ENCODE measurements around the gene RSPO4. TPM values are rescaled to one million over a fixed set of nuclear protein-coding genes. Genes with fewer than 3 reads are reported as not detected.
A peak's percentile ranks its signal among the peaks of the same experiment; 100 is the strongest.

The RSPO4 gene
- total RNA-seq, 6 donors from 2014 or later: 0.49 to 11.2 (median 4.4) TPM

DNA sequence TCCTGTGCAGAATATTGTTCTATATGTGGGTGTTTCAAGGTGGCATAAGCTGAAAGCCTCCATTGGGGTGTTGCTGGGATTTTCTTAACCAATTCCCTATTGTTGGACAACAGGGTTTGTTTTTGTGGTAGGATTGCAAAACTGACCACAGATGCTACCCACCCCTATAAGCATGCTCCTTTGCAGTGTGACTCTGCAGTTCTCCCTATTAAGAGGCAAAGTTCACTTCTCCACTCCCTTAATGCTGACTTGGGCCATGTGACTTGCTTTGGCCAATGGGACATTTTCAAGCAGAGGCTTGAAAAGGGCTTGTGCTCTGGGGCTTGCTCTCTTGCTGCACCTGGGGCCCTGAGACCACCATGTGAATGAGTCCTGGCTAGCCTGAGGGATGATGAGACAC, 77.5 kb downstream of the RSPO4 start:
- H3K36me3 ChIP-seq: no peaks in the 10 kb centered on the region
- TF ChIP-seq POLR2AphosphoS5 (IDR thresholded peaks at IDR 0.05): no peak
- peak in 1 of 2 donors; percentile 44 for DNase-seq
- no peak overlapping the region for H3K4me3 ChIP-seq
- no peaks in the 10 kb centered on the region for H3K27me3 ChIP-seq
- no peaks in the 10 kb centered on the region for H3K4me1 ChIP-seq
- peak in 1 of 2 donors; percentile 50 for ATAC-seq (ENCODE audit: low FRiP score in 2 of 2)
- H3K27ac ChIP-seq: no peak overlapping the region
- H3K9me3 ChIP-seq: no peaks in the 10 kb centered on the region

DNA sequence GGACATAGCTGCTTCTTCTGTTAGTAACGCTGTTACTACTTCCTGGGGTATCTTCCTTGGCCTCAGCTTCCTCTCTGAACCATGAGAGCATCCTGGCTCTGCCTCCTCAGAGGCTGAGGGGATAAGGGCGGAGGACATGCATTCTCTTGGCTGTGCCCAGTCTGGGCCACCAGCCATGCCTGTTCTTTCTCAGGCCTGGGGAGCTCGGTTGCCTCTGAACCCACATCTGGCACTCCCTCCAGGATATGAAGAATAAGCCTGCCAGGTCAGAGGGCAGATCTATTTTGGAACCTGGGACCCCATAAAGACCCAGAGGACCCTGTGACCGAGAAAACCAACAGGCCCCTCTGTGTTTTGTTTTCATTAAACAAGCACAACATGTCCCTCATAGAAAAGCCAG, 79.3 kb downstream of the RSPO4 start:
- DNase-seq (no peak), ATAC-seq (ENCODE audit: low FRiP score in 2 of 2) (no peak)
- Histone ChIP-seq H3K27me3 (no peaks in the 10 kb centered on the region), H3K27ac (no peak overlapping the region), H3K4me1 (no peaks in the 10 kb centered on the region), H3K4me3 (no peak overlapping the region), H3K9me3 (no peaks in the 10 kb centered on the region), H3K36me3 (no peaks in the 10 kb centered on the region)
- 48 to 77% methylated on average over 3 to 4 of the region's 4 CpGs for WGBS, 2 donors
- no peak for TF ChIP-seq POLR2A (IDR thresholded peaks at IDR 0.05)
- TF ChIP-seq, protein P1, sequence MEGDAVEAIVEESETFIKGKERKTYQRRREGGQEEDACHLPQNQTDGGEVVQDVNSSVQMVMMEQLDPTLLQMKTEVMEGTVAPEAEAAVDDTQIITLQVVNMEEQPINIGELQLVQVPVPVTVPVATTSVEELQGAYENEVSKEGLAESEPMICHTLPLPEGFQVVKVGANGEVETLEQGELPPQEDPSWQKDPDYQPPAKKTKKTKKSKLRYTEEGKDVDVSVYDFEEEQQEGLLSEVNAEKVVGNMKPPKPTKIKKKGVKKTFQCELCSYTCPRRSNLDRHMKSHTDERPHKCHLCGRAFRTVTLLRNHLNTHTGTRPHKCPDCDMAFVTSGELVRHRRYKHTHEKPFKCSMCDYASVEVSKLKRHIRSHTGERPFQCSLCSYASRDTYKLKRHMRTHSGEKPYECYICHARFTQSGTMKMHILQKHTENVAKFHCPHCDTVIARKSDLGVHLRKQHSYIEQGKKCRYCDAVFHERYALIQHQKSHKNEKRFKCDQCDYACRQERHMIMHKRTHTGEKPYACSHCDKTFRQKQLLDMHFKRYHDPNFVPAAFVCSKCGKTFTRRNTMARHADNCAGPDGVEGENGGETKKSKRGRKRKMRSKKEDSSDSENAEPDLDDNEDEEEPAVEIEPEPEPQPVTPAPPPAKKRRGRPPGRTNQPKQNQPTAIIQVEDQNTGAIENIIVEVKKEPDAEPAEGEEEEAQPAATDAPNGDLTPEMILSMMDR (IDR thresholded peaks at IDR 0.05): no peak

DNA sequence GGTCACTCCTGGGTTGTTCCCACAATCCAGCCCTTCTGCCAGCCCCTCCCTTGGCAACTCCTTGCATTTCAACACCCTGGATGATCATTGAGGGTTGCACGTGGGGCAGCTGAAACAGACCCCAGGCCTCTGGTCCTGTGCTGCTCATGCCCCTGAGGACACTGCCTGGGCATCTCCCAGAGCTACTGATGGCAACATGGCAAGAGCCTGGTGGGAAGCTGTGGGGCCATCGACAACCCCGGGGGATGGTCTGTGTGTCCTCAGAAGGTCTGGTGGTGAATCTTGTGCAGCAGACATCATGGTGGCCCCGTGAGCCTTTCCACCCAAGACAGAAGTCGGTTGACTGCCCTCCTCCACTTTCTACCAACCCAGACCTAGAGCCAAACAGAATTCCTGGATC, 81.0 kb downstream of the RSPO4 start:
- Histone ChIP-seq H3K27ac (no peak overlapping the region), H3K4me1 (no peaks in the 10 kb centered on the region), H3K4me3 (no peak overlapping the region), H3K36me3 (no peaks in the 10 kb centered on the region), H3K9me3 (no peaks in the 10 kb centered on the region), H3K27me3 (no peaks in the 10 kb centered on the region)
- 93% methylated on average over 5 of the region's 5 CpGs; no CpG with 5 or more reads in 1 of the 2 donors for WGBS, 2 donors
- DNase-seq (no peak), ATAC-seq (ENCODE audit: low FRiP score in 2 of 2) (no peak)
- no peak for TF ChIP-seq EP300 (IDR thresholded peaks at IDR 0.05)
- TF ChIP-seq POLR2AphosphoS5 (IDR thresholded peaks at IDR 0.05): no peak
- no peak for TF ChIP-seq POLR2A (IDR thresholded peaks at IDR 0.05)
- TF ChIP-seq, protein P1 (IDR thresholded peaks at IDR 0.05): no peak

DNA sequence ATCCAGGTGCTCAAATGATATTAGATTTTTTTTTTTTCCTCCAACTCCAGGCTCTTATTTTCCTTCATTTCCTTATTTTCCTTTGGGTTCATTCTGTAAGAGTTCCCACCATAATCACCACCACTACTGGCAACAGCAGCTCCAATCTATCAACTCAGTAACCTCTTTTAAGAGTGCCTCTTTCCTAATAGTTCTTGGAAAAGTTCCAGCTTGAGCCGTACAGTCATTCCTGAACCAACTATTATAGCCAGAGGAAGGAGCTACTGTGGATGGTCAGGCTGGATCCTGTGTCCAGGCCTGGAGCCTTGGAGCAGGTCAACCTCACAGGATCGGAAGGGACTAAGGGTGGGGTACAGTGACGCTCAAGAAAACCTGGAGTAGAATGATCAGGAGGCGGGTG, 81.8 kb downstream of the RSPO4 start:
- TF ChIP-seq POLR2A (IDR thresholded peaks at IDR 0.05) (no peak), POLR2AphosphoS5 (IDR thresholded peaks at IDR 0.05) (no peak), EP300 (IDR thresholded peaks at IDR 0.05) (no peak)
- TF ChIP-seq, protein P1 (IDR thresholded peaks at IDR 0.05): no peak
- Histone ChIP-seq H3K27me3 (no peaks in the 10 kb centered on the region), H3K4me3 (no peak overlapping the region), H3K9me3 (no peaks in the 10 kb centered on the region), H3K4me1 (peaks cover 0 to 4% (median 0%) of the 10 kb centered on the region in 4 donors), H3K36me3 (no peaks in the 10 kb centered on the region), H3K27ac (no peak overlapping the region)
- no peak for ATAC-seq (ENCODE audit: low FRiP score in 2 of 2)
- DNase-seq: no peak
- WGBS, 2 donors: 79 to 87% methylated on average over 4 of the region's 4 CpGs

DNA sequence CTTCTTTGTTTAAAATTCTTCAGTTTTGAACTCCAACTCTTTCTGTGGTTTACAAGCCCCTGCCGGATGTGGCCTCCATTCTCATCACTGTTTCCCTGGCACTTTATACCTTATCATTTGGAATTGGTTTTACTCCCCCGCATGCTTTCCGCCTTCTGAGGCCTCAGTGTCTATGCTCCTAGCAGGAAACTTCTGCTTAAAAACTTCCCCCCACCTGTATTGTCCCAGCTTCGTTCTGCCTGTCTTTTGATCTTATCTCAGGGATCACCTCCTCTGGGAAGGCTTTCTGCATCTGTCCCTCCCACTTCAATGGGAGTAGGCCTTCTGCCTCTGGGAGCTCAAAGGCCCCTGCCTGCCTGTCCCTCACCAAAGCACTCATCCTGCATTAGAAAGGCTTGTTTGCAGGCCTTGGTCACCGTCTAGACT, 82.6 kb downstream of the RSPO4 start:
- Histone ChIP-seq H3K27me3 (no peaks in the 10 kb centered on the region), H3K9me3 (no peaks in the 10 kb centered on the region), H3K27ac (no peak overlapping the region), H3K36me3 (no peaks in the 10 kb centered on the region), H3K4me1 (peaks cover 0 to 4% (median 0%) of the 10 kb centered on the region in 4 donors), H3K4me3 (no peak overlapping the region)
- DNase-seq (no peak), ATAC-seq (ENCODE audit: low FRiP score in 2 of 2) (no peak)
- no peak for TF ChIP-seq EP300 (IDR thresholded peaks at IDR 0.05)
- TF ChIP-seq POLR2A (IDR thresholded peaks at IDR 0.05): no peak
- TF ChIP-seq POLR2AphosphoS5 (IDR thresholded peaks at IDR 0.05): no peak
- TF ChIP-seq, protein P1 (IDR thresholded peaks at IDR 0.05): no peak
- WGBS, 2 donors: 72 to 88% methylated on average over 5 of the region's 5 CpGs
